K562 (cell line): ENCODE data around the gene STAB1.

ENCODE experiments used
- DNMT1 ChIP-seq: fragments of 450-650 bp; IDR thresholded peaks from 2 replicates; pipeline ENCODE4 v1.6.1; 2016; ENCODE audit warnings: antibody characterized with exemption, mild to moderate bottlenecking
- GABPB1 ChIP-seq: sonication (generic); formaldehyde crosslinking; IDR thresholded peaks from 2 replicates; pipeline ENCODE4 v1.8.0; 2022; ENCODE audit warnings: mild to moderate bottlenecking, missing genetic modification reagents
- MBD2 ChIP-seq: sonication (generic); IDR thresholded peaks from 2 replicates; pipeline ENCODE4 v1.6.1; 2016; ENCODE audit warnings: low read depth, borderline replicate concordance
- POLR2A ChIP-seq: fragments of 450-650 bp; conservative IDR thresholded peaks from 2 replicates; pipeline ENCODE4 v1.6.1; 2016
- SIN3A ChIP-seq, 2 experiments: fragments of 150-350 bp in 1 of 2; IDR thresholded peaks; 2 replicates each; pipeline ENCODE4 v1.6.1; 2011 to 2016; ENCODE audit warnings: borderline replicate concordance in 2 of 2, low read depth in 2 of 2, low read length in 2 of 2, mild to moderate bottlenecking in 2 of 2, moderate library complexity in 2 of 2; ENCODE audit not compliant: control insufficient read depth in 1 of 2
- SIRT6 ChIP-seq: IDR thresholded peaks from one replicate; pipeline ENCODE4 v1.6.1; 2012; ENCODE audit warnings: low read depth, mild to moderate bottlenecking, control low read depth, inconsistent platforms, low read length, moderate library complexity
- ZNF124 ChIP-seq: sonication (generic); formaldehyde crosslinking; IDR thresholded peaks from 2 replicates; pipeline ENCODE4 v1.8.1; 2022; ENCODE audit warnings: missing genetic modification reagents
- ZNF174 ChIP-seq: fragments of 250-450 bp; sonication (Bioruptor Pico); IDR thresholded peaks from 2 replicates; pipeline ENCODE4 v1.4.0; 2020; ENCODE audit warnings: mild to moderate bottlenecking
- ZNF263 ChIP-seq: sonication (generic); formaldehyde crosslinking; IDR thresholded peaks from 2 replicates; pipeline ENCODE4 v1.8.0; 2022; ENCODE audit warnings: mild to moderate bottlenecking, missing genetic modification reagents, borderline replicate concordance
- TF ChIP-seq, protein P1 (sequence below): fragments of 250-450 bp; sonication (Bioruptor Pico); IDR thresholded peaks from 2 replicates; pipeline ENCODE4 v1.4.0; 2020; ENCODE audit warnings: mild to moderate bottlenecking, moderate library complexity, borderline replicate concordance
- TF ChIP-seq, protein P2 (sequence below): fragments of 250-450 bp; sonication (Bioruptor Pico); IDR thresholded peaks from 2 replicates; pipeline ENCODE4 v1.6.1; 2021; ENCODE audit warnings: mild to moderate bottlenecking

DNA sequence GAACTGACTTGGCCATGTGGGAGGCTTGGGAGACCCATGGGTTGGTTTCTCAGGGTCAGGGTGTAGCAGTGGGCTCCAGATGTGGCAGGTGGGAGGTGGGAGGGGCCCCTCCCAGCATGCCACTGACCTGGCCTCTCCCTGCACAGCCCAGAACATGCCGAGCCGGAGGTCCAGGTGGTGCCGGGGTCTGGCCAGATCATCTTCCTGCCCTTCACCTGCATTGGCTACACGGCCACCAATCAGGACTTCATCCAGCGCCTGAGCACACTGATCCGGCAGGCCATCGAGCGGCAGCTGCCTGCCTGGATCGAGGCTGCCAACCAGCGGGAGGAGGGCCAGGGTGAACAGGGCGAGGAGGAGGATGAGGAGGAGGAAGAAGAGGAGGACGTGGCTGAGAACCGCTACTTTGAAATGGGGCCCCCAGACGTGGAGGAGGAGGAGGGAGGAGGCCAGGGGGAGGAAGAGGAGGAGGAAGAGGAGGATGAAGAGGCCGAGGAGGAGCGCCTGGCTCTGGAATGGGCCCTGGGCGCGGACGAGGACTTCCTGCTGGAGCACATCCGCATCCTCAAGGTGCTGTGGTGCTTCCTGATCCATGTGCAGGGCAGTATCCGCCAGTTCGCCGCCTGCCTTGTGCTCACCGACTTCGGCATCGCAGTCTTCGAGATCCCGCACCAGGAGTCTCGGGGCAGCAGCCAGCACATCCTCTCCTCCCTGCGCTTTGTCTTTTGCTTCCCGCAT is 7.9 kb upstream of the STAB1 start:
- TF ChIP-seq, protein P1, sequence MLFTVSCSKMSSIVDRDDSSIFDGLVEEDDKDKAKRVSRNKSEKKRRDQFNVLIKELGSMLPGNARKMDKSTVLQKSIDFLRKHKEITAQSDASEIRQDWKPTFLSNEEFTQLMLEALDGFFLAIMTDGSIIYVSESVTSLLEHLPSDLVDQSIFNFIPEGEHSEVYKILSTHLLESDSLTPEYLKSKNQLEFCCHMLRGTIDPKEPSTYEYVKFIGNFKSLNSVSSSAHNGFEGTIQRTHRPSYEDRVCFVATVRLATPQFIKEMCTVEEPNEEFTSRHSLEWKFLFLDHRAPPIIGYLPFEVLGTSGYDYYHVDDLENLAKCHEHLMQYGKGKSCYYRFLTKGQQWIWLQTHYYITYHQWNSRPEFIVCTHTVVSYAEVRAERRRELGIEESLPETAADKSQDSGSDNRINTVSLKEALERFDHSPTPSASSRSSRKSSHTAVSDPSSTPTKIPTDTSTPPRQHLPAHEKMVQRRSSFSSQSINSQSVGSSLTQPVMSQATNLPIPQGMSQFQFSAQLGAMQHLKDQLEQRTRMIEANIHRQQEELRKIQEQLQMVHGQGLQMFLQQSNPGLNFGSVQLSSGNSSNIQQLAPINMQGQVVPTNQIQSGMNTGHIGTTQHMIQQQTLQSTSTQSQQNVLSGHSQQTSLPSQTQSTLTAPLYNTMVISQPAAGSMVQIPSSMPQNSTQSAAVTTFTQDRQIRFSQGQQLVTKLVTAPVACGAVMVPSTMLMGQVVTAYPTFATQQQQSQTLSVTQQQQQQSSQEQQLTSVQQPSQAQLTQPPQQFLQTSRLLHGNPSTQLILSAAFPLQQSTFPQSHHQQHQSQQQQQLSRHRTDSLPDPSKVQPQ, result no peak
- no peak for TF ChIP-seq ZNF124 (CRISPR knock-in tag)
- no peak for TF ChIP-seq GABPB1 (CRISPR knock-in tag)
- TF ChIP-seq, protein P2, sequence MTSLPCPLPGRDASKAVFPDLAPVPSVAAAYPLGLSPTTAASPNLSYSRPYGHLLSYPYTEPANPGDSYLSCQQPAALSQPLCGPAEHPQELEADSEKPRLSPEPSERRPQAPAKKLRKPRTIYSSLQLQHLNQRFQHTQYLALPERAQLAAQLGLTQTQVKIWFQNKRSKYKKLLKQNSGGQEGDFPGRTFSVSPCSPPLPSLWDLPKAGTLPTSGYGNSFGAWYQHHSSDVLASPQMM, result no peak
- TF ChIP-seq SIN3A (IDR thresholded peaks at IDR 0.05; ENCODE audit: borderline replicate concordance in 2 of 2, control insufficient read depth in 1 of 2, low read depth in 2 of 2, low read length in 2 of 2), result no peak
- no peak for TF ChIP-seq SIRT6
- TF ChIP-seq ZNF263 (CRISPR knock-in tag), result peak; percentile 44; the same call in 1 of the 2 replicates
- no peak for TF ChIP-seq DNMT1
- TF ChIP-seq ZNF174 (CRISPR knock-in tag), result no peak
- no peak for TF ChIP-seq MBD2
- no peak for TF ChIP-seq POLR2A
